ENCODE results near the gene EGFL8. TPM values are rescaled to one million over a fixed set of nuclear protein-coding genes. Genes with fewer than 3 reads are reported as not detected.

EGFL8 gene
- total and polyA plus RNA-seq, 9 of the 15 experiments (the other 6 are each of a cell fraction or from before 2014, with no cell fraction given): 2.2 to 47.4 (median 14.2) TPM

DNA sequence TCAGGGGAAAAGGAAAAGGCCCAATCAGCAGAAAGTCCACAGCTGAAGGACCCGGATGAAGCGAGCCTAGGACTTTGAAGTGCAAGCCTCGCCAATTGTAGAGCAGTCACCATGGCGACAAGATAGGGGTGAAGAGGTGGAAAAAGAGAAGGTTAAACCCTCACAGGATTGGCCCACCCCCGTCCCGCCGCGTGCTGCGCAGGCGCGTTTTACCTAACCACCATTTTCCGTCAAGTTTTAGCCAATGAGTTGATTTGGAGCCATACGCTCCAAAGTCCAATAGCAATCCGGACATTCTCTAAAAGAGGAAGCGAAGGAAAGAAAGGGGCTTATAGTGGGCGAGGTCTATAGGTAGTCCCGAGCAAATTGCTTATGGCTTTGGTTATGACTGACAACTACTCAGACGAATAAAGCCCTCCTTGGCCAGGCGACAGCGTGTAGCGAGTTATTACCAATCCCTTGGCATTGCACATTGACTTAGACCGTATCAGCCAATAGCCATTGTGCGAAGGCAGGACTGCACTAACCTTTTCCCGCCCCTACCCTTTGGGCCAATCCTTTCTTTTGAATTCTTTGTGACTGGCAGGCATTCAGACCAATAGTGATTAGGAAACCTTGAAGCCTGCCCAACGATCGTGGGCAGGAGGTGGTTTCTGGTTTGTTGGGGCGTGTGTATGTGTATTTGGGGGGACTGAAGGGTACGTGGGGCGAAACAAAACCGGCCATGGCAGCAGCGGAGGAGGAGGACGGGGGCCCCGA, 13.6 kb downstream of the EGFL8 start, which contains the start of gene RNF5 (continued):
- TF ChIP-seq, protein P1, sequence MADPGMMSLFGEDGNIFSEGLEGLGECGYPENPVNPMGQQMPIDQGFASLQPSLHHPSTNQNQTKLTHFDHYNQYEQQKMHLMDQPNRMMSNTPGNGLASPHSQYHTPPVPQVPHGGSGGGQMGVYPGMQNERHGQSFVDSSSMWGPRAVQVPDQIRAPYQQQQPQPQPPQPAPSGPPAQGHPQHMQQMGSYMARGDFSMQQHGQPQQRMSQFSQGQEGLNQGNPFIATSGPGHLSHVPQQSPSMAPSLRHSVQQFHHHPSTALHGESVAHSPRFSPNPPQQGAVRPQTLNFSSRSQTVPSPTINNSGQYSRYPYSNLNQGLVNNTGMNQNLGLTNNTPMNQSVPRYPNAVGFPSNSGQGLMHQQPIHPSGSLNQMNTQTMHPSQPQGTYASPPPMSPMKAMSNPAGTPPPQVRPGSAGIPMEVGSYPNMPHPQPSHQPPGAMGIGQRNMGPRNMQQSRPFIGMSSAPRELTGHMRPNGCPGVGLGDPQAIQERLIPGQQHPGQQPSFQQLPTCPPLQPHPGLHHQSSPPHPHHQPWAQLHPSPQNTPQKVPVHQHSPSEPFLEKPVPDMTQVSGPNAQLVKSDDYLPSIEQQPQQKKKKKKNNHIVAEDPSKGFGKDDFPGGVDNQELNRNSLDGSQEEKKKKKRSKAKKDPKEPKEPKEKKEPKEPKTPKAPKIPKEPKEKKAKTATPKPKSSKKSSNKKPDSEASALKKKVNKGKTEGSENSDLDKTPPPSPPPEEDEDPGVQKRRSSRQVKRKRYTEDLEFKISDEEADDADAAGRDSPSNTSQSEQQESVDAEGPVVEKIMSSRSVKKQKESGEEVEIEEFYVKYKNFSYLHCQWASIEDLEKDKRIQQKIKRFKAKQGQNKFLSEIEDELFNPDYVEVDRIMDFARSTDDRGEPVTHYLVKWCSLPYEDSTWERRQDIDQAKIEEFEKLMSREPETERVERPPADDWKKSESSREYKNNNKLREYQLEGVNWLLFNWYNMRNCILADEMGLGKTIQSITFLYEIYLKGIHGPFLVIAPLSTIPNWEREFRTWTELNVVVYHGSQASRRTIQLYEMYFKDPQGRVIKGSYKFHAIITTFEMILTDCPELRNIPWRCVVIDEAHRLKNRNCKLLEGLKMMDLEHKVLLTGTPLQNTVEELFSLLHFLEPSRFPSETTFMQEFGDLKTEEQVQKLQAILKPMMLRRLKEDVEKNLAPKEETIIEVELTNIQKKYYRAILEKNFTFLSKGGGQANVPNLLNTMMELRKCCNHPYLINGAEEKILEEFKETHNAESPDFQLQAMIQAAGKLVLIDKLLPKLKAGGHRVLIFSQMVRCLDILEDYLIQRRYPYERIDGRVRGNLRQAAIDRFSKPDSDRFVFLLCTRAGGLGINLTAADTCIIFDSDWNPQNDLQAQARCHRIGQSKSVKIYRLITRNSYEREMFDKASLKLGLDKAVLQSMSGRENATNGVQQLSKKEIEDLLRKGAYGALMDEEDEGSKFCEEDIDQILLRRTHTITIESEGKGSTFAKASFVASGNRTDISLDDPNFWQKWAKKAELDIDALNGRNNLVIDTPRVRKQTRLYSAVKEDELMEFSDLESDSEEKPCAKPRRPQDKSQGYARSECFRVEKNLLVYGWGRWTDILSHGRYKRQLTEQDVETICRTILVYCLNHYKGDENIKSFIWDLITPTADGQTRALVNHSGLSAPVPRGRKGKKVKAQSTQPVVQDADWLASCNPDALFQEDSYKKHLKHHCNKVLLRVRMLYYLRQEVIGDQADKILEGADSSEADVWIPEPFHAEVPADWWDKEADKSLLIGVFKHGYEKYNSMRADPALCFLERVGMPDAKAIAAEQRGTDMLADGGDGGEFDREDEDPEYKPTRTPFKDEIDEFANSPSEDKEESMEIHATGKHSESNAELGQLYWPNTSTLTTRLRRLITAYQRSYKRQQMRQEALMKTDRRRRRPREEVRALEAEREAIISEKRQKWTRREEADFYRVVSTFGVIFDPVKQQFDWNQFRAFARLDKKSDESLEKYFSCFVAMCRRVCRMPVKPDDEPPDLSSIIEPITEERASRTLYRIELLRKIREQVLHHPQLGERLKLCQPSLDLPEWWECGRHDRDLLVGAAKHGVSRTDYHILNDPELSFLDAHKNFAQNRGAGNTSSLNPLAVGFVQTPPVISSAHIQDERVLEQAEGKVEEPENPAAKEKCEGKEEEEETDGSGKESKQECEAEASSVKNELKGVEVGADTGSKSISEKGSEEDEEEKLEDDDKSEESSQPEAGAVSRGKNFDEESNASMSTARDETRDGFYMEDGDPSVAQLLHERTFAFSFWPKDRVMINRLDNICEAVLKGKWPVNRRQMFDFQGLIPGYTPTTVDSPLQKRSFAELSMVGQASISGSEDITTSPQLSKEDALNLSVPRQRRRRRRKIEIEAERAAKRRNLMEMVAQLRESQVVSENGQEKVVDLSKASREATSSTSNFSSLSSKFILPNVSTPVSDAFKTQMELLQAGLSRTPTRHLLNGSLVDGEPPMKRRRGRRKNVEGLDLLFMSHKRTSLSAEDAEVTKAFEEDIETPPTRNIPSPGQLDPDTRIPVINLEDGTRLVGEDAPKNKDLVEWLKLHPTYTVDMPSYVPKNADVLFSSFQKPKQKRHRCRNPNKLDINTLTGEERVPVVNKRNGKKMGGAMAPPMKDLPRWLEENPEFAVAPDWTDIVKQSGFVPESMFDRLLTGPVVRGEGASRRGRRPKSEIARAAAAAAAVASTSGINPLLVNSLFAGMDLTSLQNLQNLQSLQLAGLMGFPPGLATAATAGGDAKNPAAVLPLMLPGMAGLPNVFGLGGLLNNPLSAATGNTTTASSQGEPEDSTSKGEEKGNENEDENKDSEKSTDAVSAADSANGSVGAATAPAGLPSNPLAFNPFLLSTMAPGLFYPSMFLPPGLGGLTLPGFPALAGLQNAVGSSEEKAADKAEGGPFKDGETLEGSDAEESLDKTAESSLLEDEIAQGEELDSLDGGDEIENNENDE (IDR thresholded peaks at IDR 0.05; ENCODE audit: low read depth, low read length): no peak
- TF ChIP-seq LEF1 (IDR thresholded peaks at IDR 0.05) (peak; percentile 54), SLC30A9 (CRISPR knock-in tag; IDR thresholded peaks at IDR 0.05) (no peak), BDP1 (IDR thresholded peaks at IDR 0.05; ENCODE audit: insufficient read depth, insufficient read length) (no peak), RREB1 (CRISPR knock-in tag; IDR thresholded peaks at IDR 0.05) (no peak), SMAD1 (IDR thresholded peaks at IDR 0.05; ENCODE audit: low read depth, low read length, partially characterized antibody) (no peak), NBN (IDR thresholded peaks at IDR 0.05; ENCODE audit: low read depth) (no peak), SRSF9 (IDR thresholded peaks at IDR 0.05; ENCODE audit: borderline replicate concordance, low read depth, low read length) (no peak)

All from K562 (cell line).